Uterus (tissue), 4 donors: ENCODE measurements around the gene PODXL. TPM values are rescaled to one million over a fixed set of nuclear protein-coding genes. Genes with fewer than 3 reads are reported as not detected.
A peak's percentile ranks its signal among the peaks of the same experiment; 100 is the strongest.

Source experiments
- DNase-seq, 2 donors: peaks; one replicate each; pipeline ENCODE4 v3.0.0-alpha.2; 2019 to 2020
- H3K27ac ChIP-seq, 2 donors: fragments of 200-600 bp; sonication (generic); 1 replicate in 1 of 2; 2 replicates in 1 of 2; pipeline ENCODE4 v1.5.1; 2016 to 2018
- H3K27me3 ChIP-seq, 2 donors: fragments of 200-600 bp; sonication (generic); one replicate each; pipeline ENCODE4 v1.5.1; 2018 to 2019; ENCODE audit warnings: control low read depth in 1 of 2
- H3K36me3 ChIP-seq, 2 donors: fragments of 200-600 bp; sonication (generic); one replicate each; pipeline ENCODE4 v1.5.1; 2019; ENCODE audit warnings: control low read depth in 1 of 2
- H3K4me1 ChIP-seq, 2 donors: fragments of 200-600 bp; sonication (generic); one replicate each; pipeline ENCODE4 v1.5.1; 2018 to 2019; ENCODE audit warnings: control low read depth in 1 of 2
- H3K4me3 ChIP-seq, 2 donors: fragments of 200-600 bp; sonication (generic); 1 replicate in 1 of 2; 2 replicates in 1 of 2; pipeline ENCODE4 v1.5.1; 2018 to 2019; ENCODE audit warnings: mild to moderate bottlenecking in 1 of 2
- H3K9me3 ChIP-seq, 2 donors: fragments of 200-600 bp; sonication (generic); one replicate each; pipeline ENCODE4 v1.5.1; 2019; ENCODE audit warnings: control low read depth in 1 of 2
- POLR2A ChIP-seq, 2 donors: fragments of 450-650 bp; IDR thresholded peaks; one replicate each; pipeline ENCODE4 v1.6.1; 2016; ENCODE audit warnings: antibody characterized with exemption in 2 of 2, mild to moderate bottlenecking in 1 of 2, moderate library complexity in 1 of 2
- intact Hi-C: fragments of 100-400 bp; cut with DNase I; formaldehyde crosslinking; loops from one replicate; pipeline ENCODE4 v1.15.1; 2023; ENCODE audit warnings: low total_unique reads
- total RNA-seq, 4 donors: library from RNA; depleted of rRNA in 3 of 4; stranded (reverse); fragments of >200 nt in 3 of 4; gene quantifications; one replicate each; pipeline versions ENCODE4 v1.1.0 to v1.2.4, GENCODE V29; 2014 to 2023
- TF ChIP-seq, protein P1 (sequence below), 4 experiments: fragments of 200-600 bp in 2 of 4; fragments of 450-650 bp in 2 of 4; sonication (generic) in 2 of 4; IDR thresholded peaks; one replicate each; pipeline ENCODE4 v1.5.1; 2016 to 2019; ENCODE audit warnings: antibody characterized with exemption in 4 of 4, mild to moderate bottlenecking in 2 of 4, moderate library complexity in 1 of 4
- donor health status: DM: yes; HTN: yes; CAD: no.

The PODXL gene
- total RNA-seq, 4 donors from 2014 or later = 33.6 to 135 (median 36.1) TPM

DNA sequence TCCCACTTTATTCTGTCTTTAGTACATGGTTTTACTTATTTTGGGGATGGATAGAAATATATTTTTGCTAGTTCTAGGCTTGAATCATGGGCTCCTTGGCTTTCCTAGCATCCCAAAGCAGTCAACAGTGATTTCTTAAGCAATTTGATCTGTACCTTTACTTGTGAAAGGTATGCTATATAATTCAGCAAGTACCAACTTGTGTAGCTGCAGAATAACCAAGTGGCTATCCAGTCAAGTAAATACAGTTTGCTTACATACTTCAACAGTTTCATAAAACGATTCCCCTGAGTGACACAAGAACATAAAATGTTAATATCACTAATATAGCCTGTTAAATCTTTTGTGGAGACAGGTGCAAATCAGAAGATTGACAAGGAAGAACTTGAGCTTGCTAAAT is 67.2 kb downstream of the PODXL start:
- Histone ChIP-seq H3K4me3 (no peak overlapping the region), H3K27ac (no peak overlapping the region), H3K4me1 (no peaks in the 10 kb centered on the region), H3K9me3 (no peaks in the 10 kb centered on the region), H3K36me3 (no peaks in the 10 kb centered on the region), H3K27me3 (no peaks in the 10 kb centered on the region)
- intact Hi-C loops = no loop called here
- TF ChIP-seq, protein P1, sequence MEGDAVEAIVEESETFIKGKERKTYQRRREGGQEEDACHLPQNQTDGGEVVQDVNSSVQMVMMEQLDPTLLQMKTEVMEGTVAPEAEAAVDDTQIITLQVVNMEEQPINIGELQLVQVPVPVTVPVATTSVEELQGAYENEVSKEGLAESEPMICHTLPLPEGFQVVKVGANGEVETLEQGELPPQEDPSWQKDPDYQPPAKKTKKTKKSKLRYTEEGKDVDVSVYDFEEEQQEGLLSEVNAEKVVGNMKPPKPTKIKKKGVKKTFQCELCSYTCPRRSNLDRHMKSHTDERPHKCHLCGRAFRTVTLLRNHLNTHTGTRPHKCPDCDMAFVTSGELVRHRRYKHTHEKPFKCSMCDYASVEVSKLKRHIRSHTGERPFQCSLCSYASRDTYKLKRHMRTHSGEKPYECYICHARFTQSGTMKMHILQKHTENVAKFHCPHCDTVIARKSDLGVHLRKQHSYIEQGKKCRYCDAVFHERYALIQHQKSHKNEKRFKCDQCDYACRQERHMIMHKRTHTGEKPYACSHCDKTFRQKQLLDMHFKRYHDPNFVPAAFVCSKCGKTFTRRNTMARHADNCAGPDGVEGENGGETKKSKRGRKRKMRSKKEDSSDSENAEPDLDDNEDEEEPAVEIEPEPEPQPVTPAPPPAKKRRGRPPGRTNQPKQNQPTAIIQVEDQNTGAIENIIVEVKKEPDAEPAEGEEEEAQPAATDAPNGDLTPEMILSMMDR (IDR thresholded peaks at IDR 0.05) = no peak
- no peak for TF ChIP-seq POLR2A (IDR thresholded peaks at IDR 0.05)
- DNase-seq = no peak

DNA sequence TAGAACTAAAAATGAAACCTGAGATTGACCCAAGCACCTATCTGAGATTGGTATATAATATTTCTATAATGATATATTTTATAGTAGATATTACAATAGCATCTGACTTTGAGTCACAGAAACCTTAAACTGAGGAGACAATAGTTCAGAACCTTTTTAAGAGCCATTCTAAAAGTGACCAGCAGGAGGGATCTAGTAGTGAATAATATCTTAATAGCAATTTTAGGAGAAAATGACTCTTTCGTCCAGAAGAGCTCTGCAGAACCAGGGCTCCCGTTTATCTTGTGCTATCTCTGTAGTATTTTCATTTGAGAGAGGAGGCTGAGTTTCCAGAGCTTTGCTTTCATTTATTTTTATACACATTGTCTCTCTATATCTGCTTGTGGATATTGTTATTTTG is 68.1 kb downstream of the PODXL start:
- no peak for TF ChIP-seq POLR2A (IDR thresholded peaks at IDR 0.05)
- TF ChIP-seq, protein P1 (IDR thresholded peaks at IDR 0.05) = peak in 1 of 4 experiments; percentile 14
- Histone ChIP-seq H3K4me3 (no peak overlapping the region), H3K4me1 (no peaks in the 10 kb centered on the region), H3K27ac (no peak overlapping the region), H3K27me3 (no peaks in the 10 kb centered on the region), H3K36me3 (no peaks in the 10 kb centered on the region), H3K9me3 (no peaks in the 10 kb centered on the region)
- intact Hi-C loops = no loop called here
- no peak for DNase-seq

DNA sequence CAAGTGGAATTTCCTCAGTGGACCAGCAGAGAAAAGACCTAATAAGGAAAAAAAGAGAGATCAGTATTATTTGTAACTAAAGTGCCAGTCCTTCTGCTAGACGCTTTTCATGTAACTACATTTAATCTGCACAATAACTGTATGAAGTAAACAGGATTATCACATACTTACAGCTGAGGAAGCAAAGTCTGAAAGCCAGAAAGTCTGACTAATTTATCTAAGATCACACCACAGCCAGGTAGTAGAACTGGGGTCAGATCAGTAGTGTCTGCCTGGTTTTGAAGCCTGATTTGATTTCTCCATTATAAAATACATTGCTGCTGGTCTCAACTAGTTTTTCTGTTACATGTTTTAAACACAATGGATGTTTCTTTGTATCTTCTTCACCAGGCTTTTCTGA is 69.2 kb downstream of the PODXL start:
- DNase-seq = no peak
- intact Hi-C loops = no loop called here
- peak overlapping the region in 1 of 2 donors; percentile 50 for H3K27ac ChIP-seq
- H3K4me3 ChIP-seq = no peak overlapping the region
- no peaks in the 10 kb centered on the region for H3K27me3 ChIP-seq
- no peak for TF ChIP-seq POLR2A (IDR thresholded peaks at IDR 0.05)
- TF ChIP-seq, protein P1 (IDR thresholded peaks at IDR 0.05) = no peak
- H3K9me3 ChIP-seq = no peaks in the 10 kb centered on the region
- H3K36me3 ChIP-seq = no peaks in the 10 kb centered on the region
- no peaks in the 10 kb centered on the region for H3K4me1 ChIP-seq

DNA sequence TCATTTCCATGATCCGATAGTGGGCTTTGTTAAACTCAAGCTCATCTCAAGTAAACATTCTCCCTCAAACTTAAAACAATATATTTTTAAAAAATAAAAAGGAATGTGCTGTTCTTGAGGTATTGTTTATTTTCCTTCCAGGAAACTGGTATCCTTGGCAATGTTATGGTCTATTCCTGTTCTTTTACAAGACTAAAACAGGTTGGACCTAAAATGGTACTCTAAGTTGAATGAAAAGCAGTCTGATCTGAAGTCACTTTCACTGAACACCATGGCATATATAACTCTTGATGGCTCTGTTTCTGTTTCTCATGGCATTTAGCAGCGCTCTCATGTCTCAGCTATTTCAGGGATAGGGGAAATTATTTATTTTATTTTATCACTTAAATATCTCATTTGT is 70.1 kb downstream of the PODXL start:
- no peaks in the 10 kb centered on the region for H3K9me3 ChIP-seq
- DNase-seq = no peak
- peak overlapping the region in 1 of 2 donors; percentile 50 for H3K27ac ChIP-seq
- H3K27me3 ChIP-seq = no peaks in the 10 kb centered on the region
- TF ChIP-seq POLR2A (IDR thresholded peaks at IDR 0.05) = no peak
- TF ChIP-seq, protein P1 (IDR thresholded peaks at IDR 0.05) = no peak
- intact Hi-C loops = no loop called here
- H3K4me3 ChIP-seq = no peak overlapping the region
- no peaks in the 10 kb centered on the region for H3K36me3 ChIP-seq
- H3K4me1 ChIP-seq = no peaks in the 10 kb centered on the region

DNA sequence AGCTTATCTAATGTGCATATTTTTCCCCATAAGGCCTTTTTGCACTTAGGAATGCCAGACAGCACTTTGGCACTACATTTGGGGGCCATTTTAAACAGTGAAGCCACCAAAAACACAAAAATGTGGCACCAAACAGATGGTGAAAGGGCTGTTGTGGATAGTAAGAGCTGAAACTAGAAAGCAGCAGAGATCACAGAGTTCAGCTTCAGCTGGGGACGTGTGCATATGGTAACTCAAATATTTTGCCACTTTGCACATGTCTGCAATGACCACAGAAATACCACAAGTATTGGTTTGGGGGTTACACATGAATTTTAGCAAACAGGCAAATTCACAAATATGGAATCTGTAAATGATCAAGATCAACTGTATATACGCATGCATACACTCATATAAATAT is 72.8 kb downstream of the PODXL start:
- DNase-seq = no peak
- no peak overlapping the region for H3K4me3 ChIP-seq
- intact Hi-C loops = no loop called here
- no peak for TF ChIP-seq POLR2A (IDR thresholded peaks at IDR 0.05)
- TF ChIP-seq, protein P1 (IDR thresholded peaks at IDR 0.05) = no peak
- H3K4me1 ChIP-seq = no peaks in the 10 kb centered on the region
- no peaks in the 10 kb centered on the region for H3K27me3 ChIP-seq
- H3K9me3 ChIP-seq = no peaks in the 10 kb centered on the region
- no peak overlapping the region for H3K27ac ChIP-seq
- H3K36me3 ChIP-seq = no peaks in the 10 kb centered on the region
